SK-N-SH (cell line): Measurements from ENCODE around the gene USP34. TPM values are rescaled to one million over a fixed set of nuclear protein-coding genes. Genes with fewer than 3 reads are reported as not detected.

Source experiments
- CTCF ChIA-PET: fragments of 300-600, 350-600 bp; formaldehyde crosslinking; extraction: SDS; loops from one replicate; lab custom pipeline; 2021; lab: Yijun Ruan, JAX
- POLR2A ChIA-PET: fragments of 350-600 bp; sonication (Branson Sonifier 250); formaldehyde crosslinking; extraction: SDS; loops from one replicate; lab custom pipeline; 2020; ENCODE audit warnings: antibody characterized with exemption, inconsistent platforms; lab: Yijun Ruan, JAX
- DNase-seq: peaks from one replicate; pipeline ENCODE4 v3.0.0; 2012
- H2AFZ ChIP-seq: fragments of 200-600 bp; sonication (generic); 2 replicates; pipeline ENCODE4 v1.8.1; 2016; ENCODE audit warnings: antibody characterized with exemption, mild to moderate bottlenecking, low read depth
- H3F3A ChIP-seq: fragments of 200-600 bp; sonication (generic); replicated peaks from 2 replicates; pipeline ENCODE3; 2016; ENCODE audit warnings: antibody characterized with exemption, mild to moderate bottlenecking; ENCODE audit not compliant: insufficient read depth
- H3K27ac ChIP-seq, 2 experiments: fragments of 200-500 bp in 1 of 2; fragments of 200-600 bp in 1 of 2; sonication (Bioruptor generic) in 1 of 2; sonication (generic), shearing (Covaris generic) in 1 of 2; 2 replicates each; pipeline versions ENCODE4 v1.5.1 to v1.6.1; 2014 to 2016; ENCODE audit warnings: low read depth in 2 of 2, inconsistent platforms in 1 of 2, low read length in 1 of 2, mild to moderate bottlenecking in 1 of 2, mixed read lengths in 1 of 2
- H3K27me3 ChIP-seq: fragments of 200-600 bp; sonication (generic), shearing (Covaris generic); 2 replicates; pipeline ENCODE4 v1.6.1; 2016; ENCODE audit warnings: mixed run types; ENCODE audit not compliant: insufficient read depth
- H3K36me3 ChIP-seq, 2 experiments: fragments of 200-500 bp in 1 of 2; fragments of 200-600 bp in 1 of 2; sonication (Bioruptor generic) in 1 of 2; sonication (generic) in 1 of 2; replicated peaks in 1 of 2; 2 replicates each; pipeline versions ENCODE3 to v1.5.1; 2014 to 2016; ENCODE audit warnings: low read length in 1 of 2, mild to moderate bottlenecking in 1 of 2; ENCODE audit not compliant: insufficient read depth in 2 of 2, control insufficient read depth in 1 of 2
- H3K4me1 ChIP-seq, 2 experiments: fragments of 200-500 bp in 1 of 2; fragments of 200-600 bp in 1 of 2; sonication (Bioruptor generic) in 1 of 2; sonication (generic), shearing (Covaris generic) in 1 of 2; 2 replicates each; pipeline versions ENCODE4 v1.5.1 to v1.6.1; 2014 to 2016; ENCODE audit warnings: low read depth in 1 of 2, low read length in 1 of 2, mixed run types in 1 of 2; ENCODE audit not compliant: insufficient read depth in 2 of 2, control insufficient read depth in 1 of 2
- H3K4me2 ChIP-seq: fragments of 200-600 bp; sonication (generic), shearing (Covaris generic); 2 replicates; pipeline ENCODE4 v1.6.1; 2017; ENCODE audit warnings: mixed run types
- H3K4me3 ChIP-seq, 2 experiments: fragments of 200-500 bp in 1 of 2; fragments of 200-600 bp in 1 of 2; sonication (Bioruptor generic) in 1 of 2; sonication (generic), shearing (Covaris generic) in 1 of 2; 2 replicates each; pipeline versions ENCODE4 v1.5.1 to v1.8.1; 2014 to 2016; ENCODE audit warnings: low read depth in 2 of 2, inconsistent platforms in 1 of 2, low read length in 1 of 2, mild to moderate bottlenecking in 1 of 2, mixed read lengths in 1 of 2, moderate library complexity in 1 of 2
- H3K79me2 ChIP-seq: fragments of 200-600 bp; sonication (generic); 2 replicates; pipeline ENCODE4 v1.8.1; 2017; ENCODE audit warnings: mild to moderate bottlenecking; ENCODE audit not compliant: insufficient read depth
- H3K9ac ChIP-seq: fragments of 200-600 bp; sonication (generic); 2 replicates; pipeline ENCODE4 v1.6.1; 2017; ENCODE audit warnings: mixed run types
- H3K9me2 ChIP-seq: fragments of 200-600 bp; sonication (generic); 2 replicates; pipeline ENCODE4 v1.6.1; 2017; ENCODE audit warnings: mixed run types
- H3K9me3 ChIP-seq: fragments of 200-600 bp; sonication (generic); 2 replicates; pipeline ENCODE4 v1.6.1; 2017; ENCODE audit warnings: mixed run types, mild to moderate bottlenecking, moderate library complexity
- H4K20me1 ChIP-seq: fragments of 200-600 bp; sonication (generic); 2 replicates; pipeline ENCODE4 v1.6.1; 2017; ENCODE audit warnings: mild to moderate bottlenecking, mixed run types; ENCODE audit not compliant: insufficient read depth
- CHD2 ChIP-seq: fragments of 150-350 bp; IDR thresholded peaks from 2 replicates; pipeline ENCODE4 v1.6.1; 2018; ENCODE audit warnings: low read length; ENCODE audit not compliant: partially characterized antibody
- EZH2phosphoT487 ChIP-seq: fragments of 200-600 bp; sonication (generic); IDR thresholded peaks from 2 replicates; pipeline ENCODE4 v1.6.1; 2017; ENCODE audit warnings: low read depth, mixed run types, mild to moderate bottlenecking, antibody characterized with exemption, moderate library complexity, borderline replicate concordance
- FOSL2 ChIP-seq: IDR thresholded peaks from 2 replicates; pipeline ENCODE4 v1.4.0; 2012; ENCODE audit warnings: low read depth, mild to moderate bottlenecking, moderate library complexity, borderline replicate concordance
- IRF3 ChIP-seq: fragments of 150-350 bp; IDR thresholded peaks from 2 replicates; pipeline ENCODE4 v1.6.1; 2016; ENCODE audit warnings: mild to moderate bottlenecking, low read depth, low read length
- JUND ChIP-seq: IDR thresholded peaks from 2 replicates; pipeline ENCODE4 v1.4.0; 2012
- MAX ChIP-seq: IDR thresholded peaks from 2 replicates; pipeline ENCODE4 v1.4.0; 2012; ENCODE audit warnings: low read depth
- MEF2A ChIP-seq: IDR thresholded peaks from 2 replicates; pipeline ENCODE4 v1.4.0; 2012; ENCODE audit warnings: low read depth, borderline replicate concordance
- NFIC ChIP-seq: IDR thresholded peaks from 2 replicates; pipeline ENCODE4 v1.4.0; 2012; ENCODE audit warnings: borderline replicate concordance
- NRF1 ChIP-seq: IDR thresholded peaks from 2 replicates; pipeline ENCODE4 v1.6.1; 2012; ENCODE audit warnings: low read depth, mild to moderate bottlenecking, low read length
- PBX3 ChIP-seq: IDR thresholded peaks from 2 replicates; pipeline ENCODE4; 2012
- RCOR1 ChIP-seq: fragments of 150-350 bp; IDR thresholded peaks from 2 replicates; pipeline ENCODE4 v1.6.1; 2017; ENCODE audit warnings: antibody characterized with exemption, low read length
- TAF1 ChIP-seq: IDR thresholded peaks from 2 replicates; pipeline ENCODE4 v1.6.1; 2012; ENCODE audit warnings: low read depth, mild to moderate bottlenecking, low read length, moderate library complexity, borderline replicate concordance
- TEAD4 ChIP-seq: IDR thresholded peaks from 2 replicates; pipeline ENCODE4 v1.4.0; 2012; ENCODE audit warnings: mild to moderate bottlenecking, borderline replicate concordance; ENCODE audit not compliant: insufficient read depth
- USF1 ChIP-seq: IDR thresholded peaks from 2 replicates; pipeline ENCODE4 v1.4.0; 2012; ENCODE audit warnings: low read depth, borderline replicate concordance
- YY1 ChIP-seq: IDR thresholded peaks from 2 replicates; pipeline ENCODE4 v1.4.0; 2012; ENCODE audit warnings: low read depth, mild to moderate bottlenecking
- WGBS: methylation state at CpG from one replicate; pipeline ENCODE4 v1.1.6; 2017; ENCODE audit warnings: low lambda C conversion rate; 5-methylcytosine and 5-hydroxymethylcytosine counted together
- polyA plus RNA-seq, 3 experiments: library from polyadenylated mRNA; depleted of rRNA; stranded (reverse); fragments of >200 nt; gene quantifications; 2 replicates each; pipeline ENCODE4 v1.2.3, GENCODE V29; 2012

The USP34 gene
- polyA plus RNA-seq, 1 of the 3 experiments (the other 2 are of a cell fraction), result 31.4 TPM

GRCh38 chr2:61255580-61256437 lies 215.1 kb downstream of the USP34 start (continued):
- TF ChIP-seq USF1 (no peak), TEAD4 (peak; percentile 75), PBX3 (peak; percentile 75), RCOR1 (no peak), MEF2A (peak; percentile 87), TAF1 (no peak), EZH2phosphoT487 (no peak)

GRCh38 chr2:61254536-61254935 lies 216.4 kb downstream of the USP34 start:
- WGBS, result 92% methylated on average over 5 of the region's 5 CpGs
- H3K36me3 ChIP-seq, result peaks cover 40 to 68% of the 10 kb centered on the region in 2 experiments
- H3K4me2 ChIP-seq, result no peak overlapping the region
- no peaks in the 10 kb centered on the region for H3K9me2 ChIP-seq
- no peaks in the 10 kb centered on the region; the same call in 1 of the 2 replicates for H3K9me3 ChIP-seq
- no peak for TF ChIP-seq IRF3
- H3K27me3 ChIP-seq, result no peaks in the 10 kb centered on the region
- ChIA-PET POLR2A (no interaction called here), CTCF (interaction anchor here (0.7 kb wide), 1 partner anchor 152 kb away, joined by 3 read pairs; no protein-coding TSS in a partner anchor)
- no peak overlapping the region for H3K9ac ChIP-seq
- H3F3A ChIP-seq, result peaks cover 47% of the 10 kb centered on the region
- H3K4me1 ChIP-seq, result peaks cover 0 to 31% of the 10 kb centered on the region in 2 experiments; a peak in 3 of 4 replicates
- H3K4me3 ChIP-seq, result no peak overlapping the region
- H3K27ac ChIP-seq, result peak overlapping the region in 1 of 2 experiments; percentile 87; a peak in 2 of 4 replicates
- peaks cover 11% of the 10 kb centered on the region for H3K79me2 ChIP-seq
- no peak overlapping the region for H2AFZ ChIP-seq
- H4K20me1 ChIP-seq, result no peaks in the 10 kb centered on the region
- DNase-seq, result no peak

- Histone ChIP-seq H2AFZ (no peak overlapping the region), H3K9me3 (no peaks in the 10 kb centered on the region; the same call in 1 of the 2 replicates), H3K79me2 (peaks cover 11% of the 10 kb centered on the region), H3K9ac (no peak overlapping the region), H3K4me2 (no peak overlapping the region), H3K36me3 (peaks cover 44 to 70% of the 10 kb centered on the region in 2 experiments), H4K20me1 (no peaks in the 10 kb centered on the region), H3K9me2 (no peaks in the 10 kb centered on the region), H3K4me3 (no peak overlapping the region), H3F3A (peaks cover 48% of the 10 kb centered on the region), H3K27ac (peak overlapping the region in 1 of 2 experiments; percentile 35; a peak in 2 of 4 replicates), H3K4me1 (peaks cover 0 to 31% of the 10 kb centered on the region in 2 experiments; a peak in 3 of 4 replicates), H3K27me3 (no peaks in the 10 kb centered on the region)
- 66% methylated on average over 4 of the region's 4 CpGs for WGBS
- ChIA-PET POLR2A (no interaction called here), CTCF (interaction anchor here (1.2 kb wide), 1 partner anchor 118 kb away, joined by 3 read pairs; no protein-coding TSS in a partner anchor)
- no peak for DNase-seq
- no peak for TF ChIP-seq YY1
- TF ChIP-seq JUND, result peak; percentile 46; the same call in 1 of the 2 replicates
- TF ChIP-seq PBX3, result peak; percentile 55
- TF ChIP-seq NRF1, result no peak
- no peak for TF ChIP-seq NFIC
- peak; percentile 62; the same call in 1 of the 2 replicates for TF ChIP-seq FOSL2
- no peak for TF ChIP-seq CHD2
- TF ChIP-seq RCOR1, result no peak
- TF ChIP-seq MAX, result no peak
Observed at GRCh38 chr2:61253136-61253535, 217.8 kb downstream of the USP34 start.
